SK-N-SH (cell line): ENCODE results near the gene RCCD1. TPM values are rescaled to one million over a fixed set of nuclear protein-coding genes. Genes with fewer than 3 reads are reported as not detected.

Experiments used
- CTCF ChIA-PET: fragments of 300-600, 350-600 bp; formaldehyde crosslinking; extraction: SDS; loops from one replicate; lab custom pipeline; 2021; lab: Yijun Ruan, JAX
- POLR2A ChIA-PET: fragments of 350-600 bp; sonication (Branson Sonifier 250); formaldehyde crosslinking; extraction: SDS; loops from one replicate; lab custom pipeline; 2020; ENCODE audit warnings: antibody characterized with exemption, inconsistent platforms; lab: Yijun Ruan, JAX
- DNase-seq: peaks from one replicate; pipeline ENCODE4 v3.0.0; 2012
- H2AFZ ChIP-seq: fragments of 200-600 bp; sonication (generic); 2 replicates; pipeline ENCODE4 v1.8.1; 2016; ENCODE audit warnings: antibody characterized with exemption, mild to moderate bottlenecking, low read depth
- H3F3A ChIP-seq: fragments of 200-600 bp; sonication (generic); replicated peaks from 2 replicates; pipeline ENCODE3; 2016; ENCODE audit warnings: antibody characterized with exemption, mild to moderate bottlenecking; ENCODE audit not compliant: insufficient read depth
- H3K27ac ChIP-seq, 2 experiments: fragments of 200-500 bp in 1 of 2; fragments of 200-600 bp in 1 of 2; sonication (Bioruptor generic) in 1 of 2; sonication (generic), shearing (Covaris generic) in 1 of 2; 2 replicates each; pipeline versions ENCODE4 v1.5.1 to v1.6.1; 2014 to 2016; ENCODE audit warnings: low read depth in 2 of 2, inconsistent platforms in 1 of 2, low read length in 1 of 2, mild to moderate bottlenecking in 1 of 2, mixed read lengths in 1 of 2
- H3K27me3 ChIP-seq: fragments of 200-600 bp; sonication (generic), shearing (Covaris generic); 2 replicates; pipeline ENCODE4 v1.6.1; 2016; ENCODE audit warnings: mixed run types; ENCODE audit not compliant: insufficient read depth
- H3K36me3 ChIP-seq, 2 experiments: fragments of 200-500 bp in 1 of 2; fragments of 200-600 bp in 1 of 2; sonication (Bioruptor generic) in 1 of 2; sonication (generic) in 1 of 2; replicated peaks in 1 of 2; 2 replicates each; pipeline versions ENCODE3 to v1.5.1; 2014 to 2016; ENCODE audit warnings: low read length in 1 of 2, mild to moderate bottlenecking in 1 of 2; ENCODE audit not compliant: insufficient read depth in 2 of 2, control insufficient read depth in 1 of 2
- H3K4me1 ChIP-seq, 2 experiments: fragments of 200-500 bp in 1 of 2; fragments of 200-600 bp in 1 of 2; sonication (Bioruptor generic) in 1 of 2; sonication (generic), shearing (Covaris generic) in 1 of 2; 2 replicates each; pipeline versions ENCODE4 v1.5.1 to v1.6.1; 2014 to 2016; ENCODE audit warnings: low read depth in 1 of 2, low read length in 1 of 2, mixed run types in 1 of 2; ENCODE audit not compliant: insufficient read depth in 2 of 2, control insufficient read depth in 1 of 2
- H3K4me2 ChIP-seq: fragments of 200-600 bp; sonication (generic), shearing (Covaris generic); 2 replicates; pipeline ENCODE4 v1.6.1; 2017; ENCODE audit warnings: mixed run types
- H3K4me3 ChIP-seq, 2 experiments: fragments of 200-500 bp in 1 of 2; fragments of 200-600 bp in 1 of 2; sonication (Bioruptor generic) in 1 of 2; sonication (generic), shearing (Covaris generic) in 1 of 2; 2 replicates each; pipeline versions ENCODE4 v1.5.1 to v1.8.1; 2014 to 2016; ENCODE audit warnings: low read depth in 2 of 2, inconsistent platforms in 1 of 2, low read length in 1 of 2, mild to moderate bottlenecking in 1 of 2, mixed read lengths in 1 of 2, moderate library complexity in 1 of 2
- H3K79me2 ChIP-seq: fragments of 200-600 bp; sonication (generic); 2 replicates; pipeline ENCODE4 v1.8.1; 2017; ENCODE audit warnings: mild to moderate bottlenecking; ENCODE audit not compliant: insufficient read depth
- H3K9ac ChIP-seq: fragments of 200-600 bp; sonication (generic); 2 replicates; pipeline ENCODE4 v1.6.1; 2017; ENCODE audit warnings: mixed run types
- H3K9me2 ChIP-seq: fragments of 200-600 bp; sonication (generic); 2 replicates; pipeline ENCODE4 v1.6.1; 2017; ENCODE audit warnings: mixed run types
- H3K9me3 ChIP-seq: fragments of 200-600 bp; sonication (generic); 2 replicates; pipeline ENCODE4 v1.6.1; 2017; ENCODE audit warnings: mixed run types, mild to moderate bottlenecking, moderate library complexity
- H4K20me1 ChIP-seq: fragments of 200-600 bp; sonication (generic); 2 replicates; pipeline ENCODE4 v1.6.1; 2017; ENCODE audit warnings: mild to moderate bottlenecking, mixed run types; ENCODE audit not compliant: insufficient read depth
- EZH2phosphoT487 ChIP-seq: fragments of 200-600 bp; sonication (generic); IDR thresholded peaks from 2 replicates; pipeline ENCODE4 v1.6.1; 2017; ENCODE audit warnings: low read depth, mixed run types, mild to moderate bottlenecking, antibody characterized with exemption, moderate library complexity, borderline replicate concordance
- FOSL2 ChIP-seq: IDR thresholded peaks from 2 replicates; pipeline ENCODE4 v1.4.0; 2012; ENCODE audit warnings: low read depth, mild to moderate bottlenecking, moderate library complexity, borderline replicate concordance
- FOXJ3 ChIP-seq: sonication (generic); formaldehyde crosslinking; IDR thresholded peaks from 2 replicates; pipeline ENCODE4 v1.5.1; 2020; ENCODE audit warnings: mild to moderate bottlenecking, missing genetic modification reagents
- JUND ChIP-seq: IDR thresholded peaks from 2 replicates; pipeline ENCODE4 v1.4.0; 2012
- MAX ChIP-seq: IDR thresholded peaks from 2 replicates; pipeline ENCODE4 v1.4.0; 2012; ENCODE audit warnings: low read depth
- MEF2A ChIP-seq: IDR thresholded peaks from 2 replicates; pipeline ENCODE4 v1.4.0; 2012; ENCODE audit warnings: low read depth, borderline replicate concordance
- MXI1 ChIP-seq: IDR thresholded peaks from 2 replicates; pipeline ENCODE4 v1.6.1; 2012; ENCODE audit warnings: mild to moderate bottlenecking, low read depth, low read length, improper control_type of control experiment
- RAD21 ChIP-seq: IDR thresholded peaks from 2 replicates; pipeline ENCODE4 v1.6.1; 2012; ENCODE audit warnings: mild to moderate bottlenecking, low read length
- REST ChIP-seq: IDR thresholded peaks from 2 replicates; pipeline ENCODE4 v1.6.1; 2012; ENCODE audit warnings: mild to moderate bottlenecking, low read depth, low read length, moderate library complexity
- RFX5 ChIP-seq: IDR thresholded peaks from 2 replicates; pipeline ENCODE4 v1.6.1; 2012; ENCODE audit warnings: mild to moderate bottlenecking, improper control_type of control experiment, low read length
- RXRA ChIP-seq: IDR thresholded peaks from 2 replicates; pipeline ENCODE4 v1.4.0; 2012; ENCODE audit warnings: low read depth, mild to moderate bottlenecking, borderline replicate concordance
- SIN3A ChIP-seq: IDR thresholded peaks from 2 replicates; pipeline ENCODE4 v1.6.1; 2012; ENCODE audit warnings: low read depth, mild to moderate bottlenecking, low read length, moderate library complexity, borderline replicate concordance
- TEAD4 ChIP-seq: IDR thresholded peaks from 2 replicates; pipeline ENCODE4 v1.4.0; 2012; ENCODE audit warnings: mild to moderate bottlenecking, borderline replicate concordance; ENCODE audit not compliant: insufficient read depth
- USF2 ChIP-seq: fragments of 150-350 bp; IDR thresholded peaks from 2 replicates; pipeline ENCODE4 v1.6.1; 2017; ENCODE audit warnings: antibody characterized with exemption, low read length, low read depth, borderline replicate concordance
- WGBS: methylation state at CpG from one replicate; pipeline ENCODE4 v1.1.6; 2017; ENCODE audit warnings: low lambda C conversion rate; 5-methylcytosine and 5-hydroxymethylcytosine counted together
- polyA plus RNA-seq, 3 experiments: library from polyadenylated mRNA; depleted of rRNA; stranded (reverse); fragments of >200 nt; gene quantifications; 2 replicates each; pipeline ENCODE4 v1.2.3, GENCODE V29; 2012
- TF ChIP-seq, protein P1 (sequence below): IDR thresholded peaks from 2 replicates; pipeline ENCODE4 v1.4.0; 2012; ENCODE audit warnings: low read depth, borderline replicate concordance
- TF ChIP-seq, protein P2 (sequence below): IDR thresholded peaks from 2 replicates; pipeline ENCODE4 v1.4.0; 2012; ENCODE audit warnings: low read depth, borderline replicate concordance

Gene RCCD1
- polyA plus RNA-seq, 1 of the 3 experiments (the other 2 are of a cell fraction) = 21.2 TPM

DNA sequence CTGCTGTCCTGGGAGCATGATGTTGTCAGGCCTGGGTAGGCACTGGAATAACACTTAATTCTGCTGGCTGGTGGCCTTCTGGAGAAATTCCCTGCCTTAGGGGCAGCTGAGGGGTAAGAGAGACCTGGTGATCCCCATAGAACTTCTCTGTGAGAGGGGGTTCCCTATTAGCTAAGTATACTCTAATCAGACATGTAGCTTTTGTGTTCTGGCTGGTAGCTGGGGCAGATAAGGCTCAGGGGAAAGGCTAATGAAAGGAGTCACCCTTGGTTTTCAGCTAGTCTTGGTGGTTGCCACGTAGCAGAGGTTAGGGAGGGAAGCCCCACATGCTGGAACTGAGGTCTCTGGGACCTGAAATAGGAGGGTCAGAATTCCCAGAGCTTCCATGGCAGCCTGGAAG lies 21.4 kb upstream of the RCCD1 start:
- Histone ChIP-seq H3K27me3 (no peaks in the 10 kb centered on the region), H3K9me3 (no peaks in the 10 kb centered on the region), H4K20me1 (no peaks in the 10 kb centered on the region), H3K9me2 (no peaks in the 10 kb centered on the region), H3F3A (peaks cover 22% of the 10 kb centered on the region), H3K9ac (no peak overlapping the region), H2AFZ (no peak overlapping the region), H3K4me1 (peaks cover 13 to 41% of the 10 kb centered on the region in 2 experiments; a peak in 2 of 4 replicates)
- 67% methylated on average over 1 of the region's 1 CpG for WGBS
- CTCF ChIA-PET = interaction anchor here (1.1 to 11.5 kb wide), 29 partner anchors 8 to 339 kb away, joined by 3 to 142 read pairs (median 9); partner anchors contain the start of genes BLM, FES, MAN2A2 and RCCD1
- TF ChIP-seq MXI1 (no peak), USF2 (no peak), EZH2phosphoT487 (no peak), TEAD4 (no peak), FOSL2 (no peak), REST (no peak), FOXJ3 (CRISPR knock-in tag) (no peak), SIN3A (no peak), MEF2A (no peak), RAD21 (no peak), RFX5 (no peak), JUND (no peak), RXRA (no peak), MAX (no peak)
- TF ChIP-seq, protein P1, sequence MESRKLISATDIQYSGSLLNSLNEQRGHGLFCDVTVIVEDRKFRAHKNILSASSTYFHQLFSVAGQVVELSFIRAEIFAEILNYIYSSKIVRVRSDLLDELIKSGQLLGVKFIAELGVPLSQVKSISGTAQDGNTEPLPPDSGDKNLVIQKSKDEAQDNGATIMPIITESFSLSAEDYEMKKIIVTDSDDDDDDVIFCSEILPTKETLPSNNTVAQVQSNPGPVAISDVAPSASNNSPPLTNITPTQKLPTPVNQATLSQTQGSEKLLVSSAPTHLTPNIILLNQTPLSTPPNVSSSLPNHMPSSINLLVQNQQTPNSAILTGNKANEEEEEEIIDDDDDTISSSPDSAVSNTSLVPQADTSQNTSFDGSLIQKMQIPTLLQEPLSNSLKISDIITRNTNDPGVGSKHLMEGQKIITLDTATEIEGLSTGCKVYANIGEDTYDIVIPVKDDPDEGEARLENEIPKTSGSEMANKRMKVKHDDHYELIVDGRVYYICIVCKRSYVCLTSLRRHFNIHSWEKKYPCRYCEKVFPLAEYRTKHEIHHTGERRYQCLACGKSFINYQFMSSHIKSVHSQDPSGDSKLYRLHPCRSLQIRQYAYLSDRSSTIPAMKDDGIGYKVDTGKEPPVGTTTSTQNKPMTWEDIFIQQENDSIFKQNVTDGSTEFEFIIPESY = no peak
- TF ChIP-seq, protein P2, sequence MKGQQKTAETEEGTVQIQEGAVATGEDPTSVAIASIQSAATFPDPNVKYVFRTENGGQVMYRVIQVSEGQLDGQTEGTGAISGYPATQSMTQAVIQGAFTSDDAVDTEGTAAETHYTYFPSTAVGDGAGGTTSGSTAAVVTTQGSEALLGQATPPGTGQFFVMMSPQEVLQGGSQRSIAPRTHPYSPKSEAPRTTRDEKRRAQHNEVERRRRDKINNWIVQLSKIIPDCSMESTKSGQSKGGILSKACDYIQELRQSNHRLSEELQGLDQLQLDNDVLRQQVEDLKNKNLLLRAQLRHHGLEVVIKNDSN = no peak
- TF ChIP-seq, all 33 proteins: peak for 0
- H3K4me3 ChIP-seq = no peak overlapping the region
- H3K36me3 ChIP-seq = peaks cover 3 to 14% of the 10 kb centered on the region in 2 experiments
- POLR2A ChIA-PET = interaction anchor here (2.4 to 4.8 kb wide), 3 partner anchors 21 to 38 kb away, joined by 8 to 23 read pairs (median 12); partner anchors contain the start of gene RCCD1
- H3K27ac ChIP-seq = no peak overlapping the region
- H3K4me2 ChIP-seq = no peak overlapping the region
- no peak for DNase-seq
- H3K79me2 ChIP-seq = peaks cover 22% of the 10 kb centered on the region
